ENCODE data around the gene ITGAD.

DNA sequence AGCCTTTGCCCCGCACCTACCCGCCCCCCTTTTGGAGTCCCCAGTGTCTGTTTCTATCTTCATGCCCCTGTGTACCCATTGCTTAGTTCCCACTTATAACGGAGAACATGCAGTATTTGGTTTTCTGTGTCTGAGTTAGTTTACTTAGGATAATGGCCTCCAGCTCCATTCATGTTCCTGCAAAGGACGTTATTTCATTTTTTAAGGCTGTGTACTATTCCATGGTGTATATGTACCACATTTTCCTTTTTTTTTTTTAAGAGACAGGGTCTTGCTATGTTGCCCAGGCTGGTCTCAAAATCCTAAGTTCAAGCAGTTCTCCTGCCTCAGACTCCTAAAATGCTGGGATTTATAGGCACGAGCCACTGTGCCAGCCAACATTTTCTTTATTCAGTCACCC lies 74.7 kb downstream of the ITGAD start:
- TF ChIP-seq CTCF (IDR thresholded peaks at IDR 0.05) = no peak
- no peak for TF ChIP-seq POLR2A (IDR thresholded peaks at IDR 0.05)

Data from heart left ventricle (tissue), 13 donors.